NCI-H345 treated with DMSO at 0.1 percent for 48 hours (cell line): ENCODE measurements around the gene NRXN3.
"Not testable (repeated sequence)": the region's sequence is repeated elsewhere in the genome, so short reads cannot be mapped to it uniquely, and the experiment has no call there.

Experiments used
- DNase-seq: peaks from one replicate; lab custom pipeline; 2025; ENCODE audit not compliant: unreplicated experiment; lab: John Stamatoyannopoulos, UW

NRXN3 gene

DNA sequence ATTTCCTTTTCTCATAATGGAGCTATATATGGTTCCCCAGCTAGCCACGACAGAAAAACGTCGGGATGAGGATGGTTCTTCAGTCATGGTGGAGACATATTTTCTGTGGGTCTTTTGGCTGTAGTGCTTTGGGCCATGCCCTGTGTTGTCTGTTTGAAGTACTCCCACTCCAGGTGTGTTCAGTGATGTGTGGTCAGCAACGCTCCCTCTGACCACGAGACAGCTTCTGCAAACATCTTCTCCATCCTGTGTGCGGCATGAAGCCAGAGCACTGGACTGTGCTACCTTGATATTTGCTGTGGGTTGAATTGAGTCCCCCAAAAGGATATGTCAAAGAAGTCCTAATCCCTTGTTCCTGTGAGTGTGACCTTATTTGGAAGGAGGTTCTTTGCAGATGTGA, 931.2 kb downstream of the NRXN3 start:
- no peak for DNase-seq

DNA sequence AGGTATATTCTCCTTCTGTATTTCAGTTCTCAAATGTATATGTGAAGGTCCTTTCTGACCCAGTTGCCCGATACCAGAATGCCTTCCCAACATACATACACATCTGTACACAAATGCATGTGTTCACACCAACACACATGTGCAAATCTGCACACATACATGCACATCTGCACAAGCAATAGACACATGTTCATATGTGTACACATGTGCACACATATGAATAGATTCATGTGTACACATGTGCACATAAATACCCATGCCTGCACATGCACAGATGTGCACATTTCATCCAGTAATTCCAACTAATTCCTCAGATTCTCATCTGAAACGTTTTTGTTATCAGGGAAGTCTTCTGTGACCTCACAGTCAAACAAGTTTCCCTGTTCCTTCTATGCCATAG, 933.6 kb downstream of the NRXN3 start:
- DNase-seq: no peak

DNA sequence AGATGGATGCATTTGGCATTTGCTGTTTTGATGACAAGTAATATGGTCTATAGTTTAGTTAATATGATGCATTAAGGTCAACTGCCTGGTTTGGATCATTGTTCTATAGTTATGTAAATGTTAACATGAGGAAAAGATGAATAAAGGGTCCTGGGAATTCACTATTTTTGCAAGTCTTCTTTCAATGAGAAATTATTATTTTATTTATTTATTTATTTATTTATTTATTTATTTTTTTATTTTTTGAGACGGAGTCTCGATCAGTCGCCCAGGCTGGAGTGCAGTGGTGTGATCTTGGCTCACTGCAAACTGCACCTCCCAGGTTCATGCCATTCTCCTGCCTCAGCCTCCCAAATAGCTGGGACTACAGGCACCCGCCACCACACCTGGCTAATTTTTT, 940.4 kb downstream of the NRXN3 start:
- not testable (repeated sequence) for DNase-seq

DNA sequence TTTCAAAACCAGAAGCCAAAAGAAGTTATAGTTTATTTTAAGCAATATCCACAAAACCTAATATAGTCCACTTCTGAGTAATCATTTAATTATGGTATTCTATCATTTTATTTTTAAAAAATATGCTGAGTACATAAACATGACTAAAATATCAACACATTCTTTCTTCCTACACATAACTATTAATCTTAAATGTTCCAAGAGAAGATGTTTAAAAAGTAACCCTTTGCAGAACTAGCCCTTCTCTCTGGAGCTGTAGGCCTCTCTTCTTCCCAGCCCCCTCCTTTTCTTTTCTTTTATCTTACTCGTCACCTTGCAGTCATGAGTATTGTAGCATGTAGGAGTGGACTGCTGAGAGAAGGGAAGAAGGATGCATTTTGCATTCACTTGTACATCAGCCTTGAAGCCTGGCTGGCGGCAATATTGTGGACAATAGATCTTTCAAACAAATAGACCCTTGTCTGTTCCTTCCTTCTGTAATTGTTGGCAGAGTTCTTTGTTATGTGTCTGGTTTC, 941.9 kb downstream of the NRXN3 start:
- DNase-seq: no peak

DNA sequence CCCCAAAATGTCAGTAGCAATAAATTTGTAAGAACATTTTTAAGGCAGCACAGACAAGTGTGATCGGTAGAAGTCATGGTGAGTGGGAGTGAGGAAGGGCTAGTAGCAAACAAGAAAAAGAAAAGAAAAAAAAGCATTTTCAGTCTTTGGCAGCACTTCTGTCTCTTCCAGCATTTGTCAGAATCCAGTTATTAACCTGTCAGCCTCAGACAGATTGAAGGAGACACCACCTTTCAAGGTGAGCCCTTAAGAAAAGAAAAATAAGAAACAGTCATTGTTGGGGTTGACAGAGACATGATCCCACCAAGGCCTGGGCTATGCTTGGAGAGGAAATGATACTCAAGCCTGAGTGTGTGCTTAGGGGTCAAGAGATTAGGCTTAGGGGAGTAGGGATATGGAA, 947.4 kb downstream of the NRXN3 start:
- DNase-seq: no peak

- no peak for DNase-seq
Observed at GRCh38 chr14:79118291-79118690, 948.1 kb downstream of the NRXN3 start.

GRCh38 chr14:79134361-79134760, 964.2 kb downstream of the NRXN3 start:
- no peak for DNase-seq

DNA sequence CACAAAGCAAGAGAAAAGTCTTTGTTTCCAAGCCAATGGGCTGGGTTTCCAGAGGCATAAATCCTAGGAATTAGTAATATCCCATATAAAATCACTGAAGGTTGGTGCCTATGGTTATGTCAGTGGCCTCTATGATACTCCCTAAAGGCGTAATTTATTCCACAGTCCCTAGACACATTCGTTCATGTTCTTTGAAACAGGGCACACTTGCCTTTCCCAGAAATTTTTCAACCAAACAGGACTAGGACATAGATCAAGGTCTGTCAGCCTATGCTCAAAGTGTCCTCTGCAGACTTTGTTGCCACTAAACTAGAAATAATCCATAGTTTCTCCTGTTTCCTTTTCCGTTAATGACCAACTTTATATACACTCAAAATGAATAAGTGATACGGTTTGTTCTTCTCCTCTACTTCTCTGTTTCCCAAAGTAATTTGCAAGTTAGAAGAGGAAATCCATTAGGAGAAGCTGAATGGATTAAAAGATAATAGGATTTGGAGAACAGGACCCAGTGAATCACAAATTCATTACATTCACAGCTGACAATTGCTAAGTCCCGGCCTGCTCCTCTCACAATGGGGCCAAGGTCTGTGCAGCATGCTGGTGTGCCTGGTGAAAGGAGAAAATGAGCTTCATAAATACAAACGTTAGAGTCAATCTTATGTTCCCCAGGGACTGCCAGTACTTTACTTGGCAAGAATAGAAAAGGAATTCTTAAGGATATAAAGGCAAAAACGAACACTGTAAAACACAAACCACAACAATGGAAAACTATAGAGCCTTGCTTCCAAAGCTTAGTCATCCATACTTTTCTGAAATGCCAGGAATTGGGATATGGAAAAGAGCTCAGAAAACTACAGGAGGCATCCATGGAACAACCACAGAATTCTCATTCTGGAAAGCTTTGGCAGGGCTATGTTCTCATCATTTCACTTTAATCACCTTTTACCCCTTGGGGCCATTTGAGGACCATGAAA, 966.2 kb downstream of the NRXN3 start:
- DNase-seq: no peak

- no peak for DNase-seq
Observed at GRCh38 chr14:79137045-79137430, 966.9 kb downstream of the NRXN3 start.

DNA sequence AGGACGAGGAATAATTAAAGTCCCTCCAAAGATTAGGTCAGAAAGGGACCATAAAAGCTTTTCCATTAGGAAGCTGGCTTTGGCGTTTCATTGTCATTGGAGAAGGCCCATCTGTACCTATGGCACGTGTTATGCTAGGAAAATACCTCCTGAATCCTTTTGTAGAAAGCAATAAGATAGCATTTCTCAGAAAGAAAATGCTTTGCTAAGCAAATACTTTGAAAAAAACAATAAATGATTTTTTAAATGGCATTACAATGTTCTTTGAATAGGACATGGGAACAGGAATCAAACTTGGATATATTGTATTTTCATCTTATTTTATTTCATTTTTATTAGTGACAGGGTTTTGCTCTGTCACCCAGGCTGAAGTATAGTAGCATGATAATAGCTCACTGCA, 967.7 kb downstream of the NRXN3 start:
- no peak for DNase-seq

- no peak for DNase-seq
Observed at GRCh38 chr14:79144896-79145295, 974.7 kb downstream of the NRXN3 start.

DNA sequence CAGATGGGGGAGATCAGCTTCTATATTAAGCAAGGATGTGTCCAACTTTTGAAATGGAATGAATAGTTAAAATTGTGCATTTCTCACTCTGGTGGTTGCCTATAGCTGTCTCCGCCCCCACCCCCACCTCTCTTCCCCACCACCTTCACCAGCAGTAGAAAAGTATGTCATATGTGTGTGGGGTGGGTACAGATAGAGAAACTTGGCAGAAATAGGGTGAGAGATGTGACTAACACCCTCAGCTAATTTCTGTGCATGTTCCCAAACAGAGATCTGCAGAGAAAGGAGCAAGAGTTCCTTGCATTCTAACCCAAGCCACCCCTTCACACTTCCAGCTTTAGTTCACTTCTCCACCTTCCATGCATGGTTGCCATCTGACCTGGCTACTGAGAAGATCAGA, 980.1 kb downstream of the NRXN3 start:
- no peak for DNase-seq

GRCh38 chr14:79157369-79157768, 987.2 kb downstream of the NRXN3 start:
- no peak for DNase-seq

DNA sequence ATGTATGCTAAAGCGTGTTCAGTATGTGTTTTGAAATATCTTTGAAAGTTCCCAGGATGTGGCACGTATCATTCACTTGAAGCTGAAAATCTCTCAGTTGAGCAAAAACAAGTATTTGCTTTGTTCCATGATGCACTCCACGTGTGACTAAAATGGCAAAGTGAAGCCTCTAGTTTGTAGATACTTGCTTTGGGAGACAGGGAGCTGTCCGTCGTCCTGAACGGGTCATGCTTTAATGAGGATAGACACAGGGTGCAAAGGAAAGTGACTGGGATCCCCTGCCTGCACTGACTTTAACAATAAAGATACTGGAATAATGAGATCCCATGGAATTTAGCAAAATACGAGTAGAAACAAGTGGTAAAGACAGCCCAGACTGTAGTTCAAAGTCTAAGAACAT, 991.4 kb downstream of the NRXN3 start:
- DNase-seq: no peak

DNA sequence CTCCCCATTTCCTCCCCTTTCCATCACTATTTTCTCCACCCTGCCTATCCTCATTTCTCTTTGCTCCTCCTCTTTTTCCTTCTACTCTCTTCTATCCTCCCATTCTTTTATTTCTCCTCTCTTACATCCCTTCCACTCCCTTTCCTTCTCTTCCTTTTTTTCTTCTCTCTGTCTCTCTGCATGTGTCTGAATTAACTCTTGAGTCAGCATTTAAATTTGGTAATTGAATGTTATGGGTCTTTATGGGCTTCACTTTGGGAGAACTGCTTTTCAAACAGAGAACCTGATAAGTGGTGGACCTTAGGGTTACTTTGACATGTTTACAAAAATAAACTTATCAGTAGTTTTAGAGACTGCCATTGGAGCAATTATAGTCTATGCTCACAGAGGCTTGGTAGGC, 992.7 kb downstream of the NRXN3 start:
- DNase-seq: no peak

- DNase-seq: no peak
Observed at GRCh38 chr14:79165471-79166090, 995.4 kb downstream of the NRXN3 start.

- no peak for DNase-seq
Observed at GRCh38 chr14:79166171-79166570, 996.0 kb downstream of the NRXN3 start.

- no peak for DNase-seq
Observed at GRCh38 chr14:79167957-79168356, 997.8 kb downstream of the NRXN3 start.

- DNase-seq: no peak
Observed at GRCh38 chr14:79175671-79176070, 1005.5 kb downstream of the NRXN3 start.

- no peak for DNase-seq
Observed at GRCh38 chr14:79177106-79177505, 1006.9 kb downstream of the NRXN3 start.

GRCh38 chr14:79178719-79179118, 1008.5 kb downstream of the NRXN3 start:
- DNase-seq: no peak

- no peak for DNase-seq
Observed at GRCh38 chr14:79179985-79180384, 1009.8 kb downstream of the NRXN3 start.
